ENCODE measurements around the gene CES5A. TPM values are rescaled to one million over a fixed set of nuclear protein-coding genes. Genes with fewer than 3 reads are reported as not detected.

CES5A gene
- total and polyA plus RNA-seq, 2 donors from 2014 or later, result not detected

DNA sequence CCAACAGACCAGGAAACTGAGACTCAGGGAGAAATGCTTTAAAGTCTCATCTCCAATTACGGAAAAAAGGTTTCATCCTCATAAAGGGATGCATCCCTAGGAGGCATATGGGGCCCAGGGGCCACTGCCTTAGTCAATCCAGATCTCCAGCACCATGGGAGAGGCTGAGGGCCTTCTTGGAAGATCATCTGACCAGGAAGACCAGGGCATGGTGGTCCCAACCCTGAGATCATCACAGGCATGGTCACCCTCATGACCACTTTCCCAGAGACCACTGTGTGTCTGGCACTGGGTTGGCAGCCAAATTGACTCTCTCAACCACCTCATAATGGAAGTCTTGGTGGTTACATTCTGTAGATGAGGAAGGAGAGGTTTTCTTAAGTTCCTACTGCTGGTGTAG lies 23.4 kb upstream of the CES5A start:
- Histone ChIP-seq H3K36me3 (ENCODE audit: control insufficient read depth in 2 of 3, insufficient read depth in 3 of 3, low read length in 3 of 3) (no peaks in the 10 kb centered on the region), H3K4me3 (ENCODE audit: low read length in 3 of 3) (no peak overlapping the region), H3K9ac (ENCODE audit: low read length in 3 of 3) (no peak overlapping the region), H3K9me3 (ENCODE audit: control insufficient read depth in 2 of 3, insufficient read depth in 1 of 3, low read length in 3 of 3) (no peaks in the 10 kb centered on the region), H3K4me1 (ENCODE audit: control insufficient read depth in 2 of 3, insufficient read depth in 2 of 3, low read depth in 1 of 3, low read length in 3 of 3) (no peaks in the 10 kb centered on the region), H3K27ac (ENCODE audit: low read depth in 2 of 2, low read length in 2 of 2) (no peak overlapping the region), H3K27me3 (ENCODE audit: control insufficient read depth, insufficient read depth, low read length) (no peaks in the 10 kb centered on the region)
- no peak for DNase-seq
- intact Hi-C loops (cut with DNase I), result no loop called here
- TF ChIP-seq CTCF (IDR thresholded peaks at IDR 0.05; ENCODE audit: borderline replicate concordance, extremely low read depth, insufficient read depth), result no peak
- no peak for FAIRE-seq

DNA sequence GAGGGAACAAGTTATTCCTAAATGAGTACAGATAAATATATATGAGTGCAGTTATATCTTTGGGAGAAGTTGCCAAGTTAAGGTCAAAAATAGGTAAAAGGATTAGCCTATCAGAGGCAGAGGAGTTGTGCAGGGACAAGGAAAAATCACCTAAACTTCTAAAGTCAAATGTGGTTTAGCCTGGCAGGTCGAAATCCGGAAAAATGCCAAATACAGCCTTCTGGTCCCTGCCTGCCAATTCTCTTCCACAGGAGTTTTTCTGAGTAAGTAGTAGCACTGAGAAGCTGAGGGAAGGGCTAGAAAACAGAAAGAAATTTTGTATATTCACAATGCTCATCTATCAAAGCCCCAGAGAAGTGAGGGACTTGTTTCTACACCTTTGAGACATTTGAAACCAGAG lies 17.6 kb upstream of the CES5A start:
- Histone ChIP-seq H3K9me3 (ENCODE audit: control insufficient read depth in 2 of 3, insufficient read depth in 1 of 3, low read length in 3 of 3) (no peaks in the 10 kb centered on the region), H3K36me3 (ENCODE audit: control insufficient read depth in 2 of 3, insufficient read depth in 3 of 3, low read length in 3 of 3) (no peaks in the 10 kb centered on the region), H3K4me1 (ENCODE audit: control insufficient read depth in 2 of 3, insufficient read depth in 2 of 3, low read depth in 1 of 3, low read length in 3 of 3) (no peaks in the 10 kb centered on the region), H3K4me3 (ENCODE audit: low read length in 3 of 3) (no peak overlapping the region), H3K27ac (ENCODE audit: low read depth in 2 of 2, low read length in 2 of 2) (no peak overlapping the region), H3K9ac (ENCODE audit: low read length in 3 of 3) (no peak overlapping the region), H3K27me3 (ENCODE audit: control insufficient read depth, insufficient read depth, low read length) (no peaks in the 10 kb centered on the region)
- TF ChIP-seq CTCF (IDR thresholded peaks at IDR 0.05; ENCODE audit: borderline replicate concordance, extremely low read depth, insufficient read depth), result no peak
- no peak for FAIRE-seq
- intact Hi-C loops (cut with DNase I), result no loop called here
- no peak for DNase-seq

DNA sequence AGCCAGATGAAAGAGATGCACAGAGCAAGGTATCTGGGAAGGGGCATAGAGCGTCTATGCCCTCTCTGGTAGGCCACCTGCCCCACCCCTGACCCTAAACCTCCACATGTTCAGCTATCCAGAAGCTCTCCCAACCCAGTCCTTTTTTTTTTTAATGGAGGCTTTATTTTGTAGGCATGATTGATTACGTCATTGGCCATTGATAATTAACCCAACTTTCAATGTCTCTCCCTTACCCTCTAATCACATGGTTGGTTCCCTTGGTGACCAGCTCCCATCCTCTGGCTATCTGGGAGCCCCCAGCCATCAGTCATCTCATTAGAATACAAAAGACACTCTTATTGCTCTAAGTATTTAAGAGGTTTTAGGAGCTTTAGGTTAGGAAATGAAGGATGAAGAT lies 14.3 kb upstream of the CES5A start:
- H3K4me3 ChIP-seq (ENCODE audit: low read length in 3 of 3), result no peak overlapping the region
- H3K9ac ChIP-seq (ENCODE audit: low read length in 3 of 3), result no peak overlapping the region
- no peaks in the 10 kb centered on the region for H3K4me1 ChIP-seq (ENCODE audit: control insufficient read depth in 2 of 3, insufficient read depth in 2 of 3, low read depth in 1 of 3, low read length in 3 of 3)
- no peak overlapping the region for H3K27ac ChIP-seq (ENCODE audit: low read depth in 2 of 2, low read length in 2 of 2)
- H3K27me3 ChIP-seq (ENCODE audit: control insufficient read depth, insufficient read depth, low read length), result no peaks in the 10 kb centered on the region
- no peak for FAIRE-seq
- DNase-seq, result no peak
- TF ChIP-seq CTCF (IDR thresholded peaks at IDR 0.05; ENCODE audit: borderline replicate concordance, extremely low read depth, insufficient read depth), result no peak
- intact Hi-C loops (cut with DNase I), result no loop called here
- H3K36me3 ChIP-seq (ENCODE audit: control insufficient read depth in 2 of 3, insufficient read depth in 3 of 3, low read length in 3 of 3), result no peaks in the 10 kb centered on the region
- no peaks in the 10 kb centered on the region for H3K9me3 ChIP-seq (ENCODE audit: control insufficient read depth in 2 of 3, insufficient read depth in 1 of 3, low read length in 3 of 3)

- no peak for TF ChIP-seq CTCF (IDR thresholded peaks at IDR 0.05; ENCODE audit: borderline replicate concordance, extremely low read depth, insufficient read depth)
- no peaks in the 10 kb centered on the region for H3K36me3 ChIP-seq (ENCODE audit: control insufficient read depth in 2 of 3, insufficient read depth in 3 of 3, low read length in 3 of 3)
- no peaks in the 10 kb centered on the region for H3K9me3 ChIP-seq (ENCODE audit: control insufficient read depth in 2 of 3, insufficient read depth in 1 of 3, low read length in 3 of 3)
- H3K4me1 ChIP-seq (ENCODE audit: control insufficient read depth in 2 of 3, insufficient read depth in 2 of 3, low read depth in 1 of 3, low read length in 3 of 3), result no peaks in the 10 kb centered on the region
- no peak overlapping the region for H3K9ac ChIP-seq (ENCODE audit: low read length in 3 of 3)
- H3K27ac ChIP-seq (ENCODE audit: low read depth in 2 of 2, low read length in 2 of 2), result no peak overlapping the region
- intact Hi-C loops (cut with DNase I), result no loop called here
- H3K4me3 ChIP-seq (ENCODE audit: low read length in 3 of 3), result no peak overlapping the region
- FAIRE-seq, result no peak
- no peak for DNase-seq
- no peaks in the 10 kb centered on the region for H3K27me3 ChIP-seq (ENCODE audit: control insufficient read depth, insufficient read depth, low read length)
These were observed 13.4 kb upstream of the CES5A start for GRCh38 chr16:55888546-55888945.

Data from kidney (tissue), 14 donors.